Measurements from ENCODE around the gene ZNF124.
"Not testable (repeated sequence)": the region's sequence is repeated elsewhere in the genome, so short reads cannot be mapped to it uniquely, and the experiment has no call there.

The ZNF124 gene

GRCh38 chr1:247165674-247166073 is 6.1 kb downstream of the ZNF124 start:
- Histone ChIP-seq H3K9me3 (ENCODE audit: control insufficient read depth, low read depth, low read length) (peaks cover 18% of the 10 kb centered on the region), H3K27ac (ENCODE audit: low read length) (no peak overlapping the region), H3K9ac (ENCODE audit: low read length) (no peak overlapping the region)

DNA sequence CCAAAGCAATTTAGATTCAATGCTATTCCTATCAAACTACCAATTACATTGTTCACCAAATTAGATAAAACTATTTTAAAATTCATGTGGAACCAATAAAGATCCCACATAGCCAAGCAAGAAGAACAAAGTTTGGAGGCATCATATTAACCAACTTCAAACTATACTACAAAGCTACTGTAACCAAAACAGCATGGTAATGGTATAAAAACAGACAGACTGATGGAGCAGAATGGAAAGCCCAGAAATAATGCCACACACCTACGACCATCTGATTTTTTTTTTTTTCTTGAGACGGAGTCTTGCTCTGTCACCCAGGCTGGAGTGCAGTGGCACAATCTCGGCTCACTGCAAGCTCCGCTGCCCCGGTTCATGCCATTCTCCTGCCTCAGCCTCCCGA is 7.1 kb downstream of the ZNF124 start:
- Histone ChIP-seq H3K4me3 (ENCODE audit: low read length) (no peak overlapping the region), H3K9ac (ENCODE audit: low read length) (no peak overlapping the region), H3K27me3 (ENCODE audit: control insufficient read depth, insufficient read depth, low read length) (no peaks in the 10 kb centered on the region), H3K4me1 (ENCODE audit: control insufficient read depth, low read depth, low read length) (peaks cover 3% of the 10 kb centered on the region), H3K27ac (ENCODE audit: low read length) (no peak overlapping the region), H3K9me3 (ENCODE audit: control insufficient read depth, low read depth, low read length) (peaks cover 27% of the 10 kb centered on the region), H3K36me3 (ENCODE audit: control insufficient read depth, low read depth, low read length) (peaks cover under 1% of the 10 kb centered on the region)

More at GRCh38 chr1:247165674-247166073, 6.1 kb downstream of the ZNF124 start:
- Histone ChIP-seq H3K27me3 (ENCODE audit: control insufficient read depth, insufficient read depth, low read length) (no peaks in the 10 kb centered on the region), H3K4me3 (ENCODE audit: low read length) (no peak overlapping the region), H3K4me1 (ENCODE audit: control insufficient read depth, low read depth, low read length) (peaks cover 3% of the 10 kb centered on the region), H3K36me3 (ENCODE audit: control insufficient read depth, low read depth, low read length) (no peaks in the 10 kb centered on the region)

DNA sequence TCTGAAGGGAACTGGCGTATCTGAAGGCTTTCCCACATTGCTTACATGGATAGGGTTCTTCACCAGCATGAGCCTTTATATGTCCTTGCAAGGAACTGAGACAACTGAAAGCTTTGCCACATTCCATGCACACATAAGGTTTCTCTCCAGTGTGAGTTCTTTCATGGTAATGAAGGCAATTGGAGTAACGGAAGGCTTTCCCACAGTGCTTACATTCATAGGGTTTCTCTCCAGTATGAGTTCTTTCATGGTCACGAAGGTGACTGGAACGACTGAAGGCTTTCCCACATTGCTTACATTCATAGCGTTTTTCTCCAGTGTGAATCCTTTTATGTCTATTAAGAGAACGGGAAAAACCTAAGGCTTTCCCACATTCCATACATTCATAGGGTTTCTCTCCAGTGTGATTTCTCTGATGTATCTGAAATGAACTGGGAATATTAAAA is 15.0 kb downstream of the ZNF124 start:
- no peaks in the 10 kb centered on the region for H3K4me1 ChIP-seq (ENCODE audit: control insufficient read depth, low read depth, low read length)
- H3K9me3 ChIP-seq (ENCODE audit: control insufficient read depth, low read depth, low read length), result peaks cover 70% of the 10 kb centered on the region
- peaks cover 53% of the 10 kb centered on the region for H3K36me3 ChIP-seq (ENCODE audit: control insufficient read depth, low read depth, low read length)
- no peaks in the 10 kb centered on the region for H3K27me3 ChIP-seq (ENCODE audit: control insufficient read depth, insufficient read depth, low read length)
- no peak overlapping the region for H3K27ac ChIP-seq (ENCODE audit: low read length)
- H3K9ac ChIP-seq (ENCODE audit: low read length), result no peak overlapping the region
- no peak overlapping the region for H3K4me3 ChIP-seq (ENCODE audit: low read length)

- H3K9ac ChIP-seq (ENCODE audit: low read length), result no peak overlapping the region
- H3K4me1 ChIP-seq (ENCODE audit: control insufficient read depth, low read depth, low read length), result no peaks in the 10 kb centered on the region
- H3K36me3 ChIP-seq (ENCODE audit: control insufficient read depth, low read depth, low read length), result peaks cover 12% of the 10 kb centered on the region
- no peak overlapping the region for H3K27ac ChIP-seq (ENCODE audit: low read length)
- peaks cover 10% of the 10 kb centered on the region for H3K9me3 ChIP-seq (ENCODE audit: control insufficient read depth, low read depth, low read length)
- H3K27me3 ChIP-seq (ENCODE audit: control insufficient read depth, insufficient read depth, low read length), result no peaks in the 10 kb centered on the region
- no peak overlapping the region for H3K4me3 ChIP-seq (ENCODE audit: low read length)
These were observed 24.0 kb downstream of the ZNF124 start for GRCh38 chr1:247147781-247148180.

DNA sequence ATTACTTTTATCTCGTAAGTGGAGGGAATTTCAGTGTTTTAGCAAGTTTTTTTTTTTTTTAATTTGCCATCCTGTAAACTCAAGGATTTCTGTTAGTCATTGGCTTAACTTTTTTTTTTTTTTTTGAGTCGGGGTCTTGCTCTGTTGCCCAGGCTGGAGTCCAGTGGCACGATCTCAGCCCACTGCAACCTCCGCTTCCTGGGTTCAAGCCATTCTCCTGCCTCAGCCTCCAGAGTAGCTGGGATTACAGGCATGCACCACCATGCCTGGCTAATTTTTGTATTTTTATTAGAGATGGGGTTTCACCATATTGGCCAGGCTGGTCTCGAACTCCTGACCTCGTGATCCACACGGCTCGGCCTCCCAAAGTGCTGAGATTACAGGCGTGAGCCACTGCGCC is 24.7 kb downstream of the ZNF124 start:
- H3K4me3 ChIP-seq (ENCODE audit: low read length), result not testable (repeated sequence)

DNA sequence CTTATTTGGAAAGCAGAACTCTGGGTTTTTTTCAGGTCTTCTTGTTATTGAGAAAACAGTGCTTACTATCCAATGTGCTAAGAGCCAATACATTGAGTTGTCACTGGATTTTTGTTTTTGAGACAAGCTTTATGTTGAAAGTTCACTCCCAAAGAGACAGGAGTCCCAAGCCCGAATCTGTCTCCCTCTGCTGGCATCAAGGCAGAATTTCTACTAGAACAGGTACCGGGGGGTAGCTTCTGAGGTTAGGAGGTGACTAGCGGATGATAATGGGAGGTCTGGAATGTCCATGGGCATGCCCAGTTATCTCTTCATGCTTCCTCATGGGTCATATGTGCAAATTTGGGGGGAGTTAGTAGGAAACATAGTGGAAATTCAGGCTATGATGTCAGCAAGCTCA is 25.1 kb downstream of the ZNF124 start:
- H3K4me3 ChIP-seq (ENCODE audit: low read length), result no peak overlapping the region
- H3K4me1 ChIP-seq (ENCODE audit: control insufficient read depth, low read depth, low read length), result no peaks in the 10 kb centered on the region
- H3K27ac ChIP-seq (ENCODE audit: low read length), result no peak overlapping the region
- H3K27me3 ChIP-seq (ENCODE audit: control insufficient read depth, insufficient read depth, low read length), result no peaks in the 10 kb centered on the region
- peaks cover 8% of the 10 kb centered on the region for H3K9me3 ChIP-seq (ENCODE audit: control insufficient read depth, low read depth, low read length)
- no peak overlapping the region for H3K9ac ChIP-seq (ENCODE audit: low read length)
- H3K36me3 ChIP-seq (ENCODE audit: control insufficient read depth, low read depth, low read length), result peaks cover 15% of the 10 kb centered on the region

More for the DNA sequence above, 24.7 kb downstream of the ZNF124 start:
- H3K9ac ChIP-seq (ENCODE audit: low read length); H3K27ac ChIP-seq (ENCODE audit: low read length); H3K9me3 ChIP-seq (ENCODE audit: control insufficient read depth, low read depth, low read length); H3K27me3 ChIP-seq (ENCODE audit: control insufficient read depth, insufficient read depth, low read length); H3K4me1 ChIP-seq (ENCODE audit: control insufficient read depth, low read depth, low read length): not testable (repeated sequence)
- H3K36me3 ChIP-seq (ENCODE audit: control insufficient read depth, low read depth, low read length), result peaks cover 13% of the 10 kb centered on the region

DNA sequence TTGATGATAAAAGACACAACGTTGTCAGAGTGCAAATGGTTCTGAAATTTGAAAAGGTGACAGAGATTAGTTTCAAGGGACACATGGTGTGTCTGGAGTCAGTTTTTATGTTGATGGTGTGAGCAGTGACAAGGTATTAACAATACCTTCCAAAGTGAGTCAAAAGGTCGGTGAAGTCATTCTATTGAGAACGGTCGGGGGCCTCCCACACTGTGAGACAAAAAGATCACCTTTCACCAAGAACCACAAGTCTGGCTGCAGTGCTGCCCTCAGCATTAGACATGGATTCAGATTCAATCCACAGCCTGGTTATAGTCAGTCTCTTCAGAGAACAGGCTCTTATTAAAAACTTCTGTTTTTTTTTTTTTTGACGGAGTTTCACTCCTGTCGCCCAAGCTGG is 26.5 kb downstream of the ZNF124 start:
- Histone ChIP-seq H3K9ac (ENCODE audit: low read length) (no peak overlapping the region), H3K4me3 (ENCODE audit: low read length) (no peak overlapping the region), H3K36me3 (ENCODE audit: control insufficient read depth, low read depth, low read length) (peaks cover 15% of the 10 kb centered on the region), H3K4me1 (ENCODE audit: control insufficient read depth, low read depth, low read length) (no peaks in the 10 kb centered on the region), H3K27ac (ENCODE audit: low read length) (no peak overlapping the region), H3K27me3 (ENCODE audit: control insufficient read depth, insufficient read depth, low read length) (no peaks in the 10 kb centered on the region), H3K9me3 (ENCODE audit: control insufficient read depth, low read depth, low read length) (peaks cover 13% of the 10 kb centered on the region)

DNA sequence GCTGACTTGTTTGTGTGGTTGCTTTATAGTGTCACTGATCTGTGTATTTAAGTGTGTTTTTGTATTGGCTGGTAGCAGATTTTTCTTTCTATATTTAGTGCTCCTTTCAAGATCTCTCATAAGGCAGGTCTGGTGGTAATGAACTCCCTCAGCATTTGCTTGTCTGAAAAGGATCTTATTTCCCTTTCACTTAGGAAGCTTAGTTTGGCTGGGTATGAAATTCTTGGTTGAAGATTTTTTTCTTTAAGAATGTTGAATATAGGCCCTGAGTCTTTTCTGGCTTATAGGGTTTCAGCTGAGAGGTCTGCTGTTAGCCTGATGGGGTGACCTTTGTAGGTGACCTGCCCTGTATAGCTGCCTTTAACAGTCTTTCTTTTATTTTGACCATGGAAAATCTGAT is 32.3 kb downstream of the ZNF124 start:
- not testable (repeated sequence) for H3K9ac ChIP-seq (ENCODE audit: low read length)

GRCh38 chr1:247131236-247131635 is 40.6 kb downstream of the ZNF124 start:
- H3K9ac ChIP-seq (ENCODE audit: low read length), result no peak overlapping the region
- H3K4me1 ChIP-seq (ENCODE audit: control insufficient read depth, low read depth, low read length), result no peaks in the 10 kb centered on the region
- no peak overlapping the region for H3K4me3 ChIP-seq (ENCODE audit: low read length)
- H3K36me3 ChIP-seq (ENCODE audit: control insufficient read depth, low read depth, low read length), result no peaks in the 10 kb centered on the region
- no peaks in the 10 kb centered on the region for H3K27me3 ChIP-seq (ENCODE audit: control insufficient read depth, insufficient read depth, low read length)
- H3K9me3 ChIP-seq (ENCODE audit: control insufficient read depth, low read depth, low read length), result peaks cover 8% of the 10 kb centered on the region
- no peak overlapping the region for H3K27ac ChIP-seq (ENCODE audit: low read length)

More for the DNA sequence above, 32.3 kb downstream of the ZNF124 start:
- not testable (repeated sequence) for H3K27ac ChIP-seq (ENCODE audit: low read length); H3K27me3 ChIP-seq (ENCODE audit: control insufficient read depth, insufficient read depth, low read length); H3K4me3 ChIP-seq (ENCODE audit: low read length); H3K4me1 ChIP-seq (ENCODE audit: control insufficient read depth, low read depth, low read length); H3K36me3 ChIP-seq (ENCODE audit: control insufficient read depth, low read depth, low read length)
- peaks cover 41% of the 10 kb centered on the region for H3K9me3 ChIP-seq (ENCODE audit: control insufficient read depth, low read depth, low read length)

- H3K27ac ChIP-seq (ENCODE audit: low read length); H3K36me3 ChIP-seq (ENCODE audit: control insufficient read depth, low read depth, low read length); H3K27me3 ChIP-seq (ENCODE audit: control insufficient read depth, insufficient read depth, low read length); H3K4me1 ChIP-seq (ENCODE audit: control insufficient read depth, low read depth, low read length); H3K9ac ChIP-seq (ENCODE audit: low read length); H3K9me3 ChIP-seq (ENCODE audit: control insufficient read depth, low read depth, low read length): not testable (repeated sequence)
- peak overlapping the region; percentile 42 for H3K4me3 ChIP-seq (ENCODE audit: low read length)
These were observed 44.1 kb downstream of the ZNF124 start for GRCh38 chr1:247127519-247128282.

DNA sequence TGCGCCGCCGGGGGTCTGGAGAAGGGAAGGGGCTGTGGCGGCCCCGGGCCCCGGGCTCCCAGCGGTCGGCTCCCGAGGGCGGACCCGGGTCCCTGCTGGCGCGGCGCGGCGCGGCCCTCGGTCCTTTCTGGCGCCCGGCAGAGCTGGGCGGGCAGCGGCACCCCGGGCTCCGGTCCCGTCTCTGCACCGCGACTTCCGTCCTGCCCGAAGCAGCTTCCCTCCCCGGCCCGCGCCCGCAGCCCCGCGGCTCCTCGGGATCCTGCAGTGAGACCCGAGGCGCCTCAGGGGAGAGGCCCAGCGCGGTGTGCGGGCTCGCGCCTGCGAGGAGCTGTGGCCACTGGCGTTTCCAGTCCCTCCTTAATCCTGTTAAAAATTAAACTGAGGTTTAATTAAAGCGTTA is 45.2 kb downstream of the ZNF124 start:
- not testable (repeated sequence) for H3K27ac ChIP-seq (ENCODE audit: low read length); H3K4me1 ChIP-seq (ENCODE audit: control insufficient read depth, low read depth, low read length); H3K27me3 ChIP-seq (ENCODE audit: control insufficient read depth, insufficient read depth, low read length); H3K4me3 ChIP-seq (ENCODE audit: low read length); H3K9ac ChIP-seq (ENCODE audit: low read length); H3K36me3 ChIP-seq (ENCODE audit: control insufficient read depth, low read depth, low read length); H3K9me3 ChIP-seq (ENCODE audit: control insufficient read depth, low read depth, low read length)

DNA sequence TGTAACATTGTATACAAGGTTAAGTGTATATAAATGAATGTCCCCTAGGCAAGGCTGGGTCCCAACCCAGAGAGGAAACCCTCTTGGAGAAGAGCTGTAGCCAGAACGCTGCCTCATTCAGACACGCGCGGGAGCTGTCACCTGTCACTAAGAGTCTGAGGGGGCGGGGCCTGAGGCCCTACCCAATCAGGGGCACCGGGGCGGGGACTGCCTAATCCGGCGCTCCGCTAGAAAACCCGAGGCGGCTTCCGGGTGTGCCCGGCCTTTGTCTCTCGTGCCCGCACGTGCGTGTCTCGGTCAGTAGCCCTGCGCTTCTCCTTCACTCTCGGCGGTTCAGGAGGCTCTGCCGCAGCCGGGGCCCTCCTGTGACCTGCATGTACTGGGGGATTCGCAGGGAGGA is 45.7 kb downstream of the ZNF124 start:
- H3K9me3 ChIP-seq (ENCODE audit: control insufficient read depth, low read depth, low read length); H3K4me1 ChIP-seq (ENCODE audit: control insufficient read depth, low read depth, low read length); H3K27me3 ChIP-seq (ENCODE audit: control insufficient read depth, insufficient read depth, low read length); H3K9ac ChIP-seq (ENCODE audit: low read length); H3K27ac ChIP-seq (ENCODE audit: low read length); H3K4me3 ChIP-seq (ENCODE audit: low read length); H3K36me3 ChIP-seq (ENCODE audit: control insufficient read depth, low read depth, low read length): not testable (repeated sequence)
